Measurements from ENCODE around the gene PDCD2. TPM values are rescaled to one million over a fixed set of nuclear protein-coding genes. Genes with fewer than 3 reads are reported as not detected.

The PDCD2 gene
- 23.1 and 38.6 TPM in 2 replicates for total RNA-seq (ENCODE audit: low replicate concordance)

GRCh38 chr6:170584181-170584953, at the start of gene PDCD2:
Gene PDCD2 (minus strand): TSS chr6:170584637. CDS start chr6:170584581, 56 bp downstream.

GRCh38 chr6:170554013-170554795, 30.2 kb downstream of the PDCD2 start, which contains the start of gene TBP:
Gene TBP (plus strand): TSS chr6:170554369. CDS start chr6:170557030, 2,661 bp downstream.

GRCh38 chr6:170552765-170553533, 31.5 kb downstream of the PDCD2 start, which contains the start of gene PSMB1:
Gene PSMB1 (minus strand): TSS chr6:170553307. CDS start chr6:170553242, 65 bp downstream.

Other genes with a start within 250 kb of the PDCD2 start
- gene PSMB1, start 31.3 kb downstream of the PDCD2 start, total RNA-seq (ENCODE audit: low replicate concordance), result 182 and 350 TPM in 2 replicates
- 8.3 and 11.0 TPM in 2 replicates for gene TBP, start 30.3 kb downstream of the PDCD2 start, total RNA-seq (ENCODE audit: low replicate concordance)

All from smooth muscle cell of the coronary artery (primary cell).